Effector memory CD8-positive, alpha-beta T cell (primary cell): Measurements from ENCODE around the gene SLC39A11.
"Not testable (repeated sequence)": the region's sequence is repeated elsewhere in the genome, so short reads cannot be mapped to it uniquely, and the experiment has no call there.

Experiments
- ATAC-seq: fragments of 150-1000 bp; cut with Tn5 transposase; replicated peaks from 2 replicates; pipeline ENCODE4 v1.10.0; 2021; ENCODE audit warnings: mild to moderate bottlenecking, moderate library complexity
- DNase-seq, 3 experiments: peaks; one replicate each; pipeline ENCODE4 v3.0.0; 2021
- H3K27ac Mint-ChIP-seq, 2 donors: one replicate each; pipeline ENCODE4 v1.8.0; 2022; ENCODE audit warnings: mild to moderate bottlenecking in 2 of 2, mixed read lengths in 2 of 2, moderate library complexity in 2 of 2
- H3K27me3 Mint-ChIP-seq, 2 donors: one replicate each; pipeline ENCODE4 v1.8.0; 2022; ENCODE audit warnings: mixed read lengths in 2 of 2
- H3K36me3 Mint-ChIP-seq: one replicate; pipeline ENCODE4 v1.8.0; 2022; ENCODE audit warnings: mild to moderate bottlenecking, moderate library complexity, mixed read lengths; ENCODE audit not compliant: insufficient read depth
- H3K4me1 Mint-ChIP-seq, 2 donors: one replicate each; pipeline ENCODE4 v1.8.0; 2022; ENCODE audit warnings: low read depth in 2 of 2, mixed read lengths in 2 of 2
- H3K4me3 Mint-ChIP-seq, 2 donors: one replicate each; pipeline ENCODE4 v1.8.0; 2022; ENCODE audit warnings: mild to moderate bottlenecking in 2 of 2, mixed read lengths in 2 of 2, moderate library complexity in 2 of 2
- H3K9me3 Mint-ChIP-seq, 2 donors: one replicate each; pipeline ENCODE4 v1.8.0; 2022; ENCODE audit warnings: mixed read lengths in 2 of 2

Gene SLC39A11

GRCh38 chr17:73017658-73018057 is 74.8 kb downstream of the SLC39A11 start:
- Mint-ChIP-seq H3K4me3 (no peak overlapping the region), H3K27ac (no peak overlapping the region), H3K9me3 (peaks cover 4 to 23% of the 10 kb centered on the region in 2 donors), H3K27me3 (no peaks in the 10 kb centered on the region), H3K4me1 (peaks cover 10 to 12% of the 10 kb centered on the region in 2 donors), H3K36me3 (no peaks in the 10 kb centered on the region)
- DNase-seq = no peak
- no peak for ATAC-seq

GRCh38 chr17:73015722-73016276 is 76.7 kb downstream of the SLC39A11 start:
- ATAC-seq (no peak), DNase-seq (no peak)
- no peaks in the 10 kb centered on the region for H3K36me3 Mint-ChIP-seq
- peaks cover 2 to 15% of the 10 kb centered on the region in 2 donors for H3K9me3 Mint-ChIP-seq
- no peaks in the 10 kb centered on the region for H3K27me3 Mint-ChIP-seq
- peaks cover 11 to 16% of the 10 kb centered on the region in 2 donors for H3K4me1 Mint-ChIP-seq
- H3K4me3 Mint-ChIP-seq = no peak overlapping the region
- H3K27ac Mint-ChIP-seq = no peak overlapping the region

GRCh38 chr17:73013816-73014663 is 78.4 kb downstream of the SLC39A11 start:
- no peaks in the 10 kb centered on the region for H3K27me3 Mint-ChIP-seq
- no peak for ATAC-seq
- H3K9me3 Mint-ChIP-seq = peaks cover 2 to 8% of the 10 kb centered on the region in 2 donors
- H3K4me1 Mint-ChIP-seq = peaks cover 13 to 17% of the 10 kb centered on the region in 2 donors
- H3K27ac Mint-ChIP-seq = no peak overlapping the region
- no peak for DNase-seq
- H3K36me3 Mint-ChIP-seq = no peaks in the 10 kb centered on the region
- H3K4me3 Mint-ChIP-seq = no peak overlapping the region

GRCh38 chr17:73013301-73013700 is 79.2 kb downstream of the SLC39A11 start:
- peaks cover under 1 to 2% of the 10 kb centered on the region in 2 donors for H3K9me3 Mint-ChIP-seq
- H3K27ac Mint-ChIP-seq = peak overlapping the region in 1 of 2 donors; percentile 56
- peaks cover 14 to 17% of the 10 kb centered on the region in 2 donors for H3K4me1 Mint-ChIP-seq
- no peaks in the 10 kb centered on the region for H3K27me3 Mint-ChIP-seq
- no peaks in the 10 kb centered on the region for H3K36me3 Mint-ChIP-seq
- DNase-seq (no peak), ATAC-seq (no peak)
- no peak overlapping the region for H3K4me3 Mint-ChIP-seq

GRCh38 chr17:73011016-73011486 is 81.4 kb downstream of the SLC39A11 start:
- no peak for ATAC-seq
- Mint-ChIP-seq H3K4me1 (peaks cover 15 to 17% of the 10 kb centered on the region in 2 donors), H3K27me3 (no peaks in the 10 kb centered on the region), H3K9me3 (no peaks in the 10 kb centered on the region), H3K36me3 (no peaks in the 10 kb centered on the region), H3K4me3 (peak overlapping the region in 1 of 2 donors; percentile 2), H3K27ac (peak overlapping the region in 1 of 2 donors; percentile 20)
- no peak for DNase-seq

- H3K4me1 Mint-ChIP-seq = peaks cover 15 to 17% of the 10 kb centered on the region in 2 donors
- no peaks in the 10 kb centered on the region for H3K36me3 Mint-ChIP-seq
- no peak overlapping the region for H3K4me3 Mint-ChIP-seq
- H3K27me3 Mint-ChIP-seq = no peaks in the 10 kb centered on the region
- peak overlapping the region in 1 of 2 donors; percentile 20 for H3K27ac Mint-ChIP-seq
- no peaks in the 10 kb centered on the region for H3K9me3 Mint-ChIP-seq
- ATAC-seq = no peak
- no peak for DNase-seq
Observed at GRCh38 chr17:73010414-73010813, 82.1 kb downstream of the SLC39A11 start.

- Mint-ChIP-seq H3K4me3 (no peak overlapping the region), H3K4me1 (peaks cover 10 to 19% of the 10 kb centered on the region in 2 donors), H3K27me3 (no peaks in the 10 kb centered on the region), H3K36me3 (no peaks in the 10 kb centered on the region), H3K9me3 (no peaks in the 10 kb centered on the region), H3K27ac (no peak overlapping the region)
- ATAC-seq (no peak), DNase-seq (no peak)
Observed at GRCh38 chr17:73007407-73007806, 85.1 kb downstream of the SLC39A11 start.

GRCh38 chr17:73005360-73005759 is 87.1 kb downstream of the SLC39A11 start:
- Mint-ChIP-seq H3K9me3 (no peaks in the 10 kb centered on the region), H3K36me3 (no peaks in the 10 kb centered on the region), H3K4me3 (no peak overlapping the region), H3K27ac (no peak overlapping the region), H3K4me1 (peaks cover 9 to 10% of the 10 kb centered on the region in 2 donors), H3K27me3 (no peaks in the 10 kb centered on the region)
- DNase-seq = no peak
- no peak for ATAC-seq

GRCh38 chr17:73003487-73003886 is 89.0 kb downstream of the SLC39A11 start:
- peaks cover 14 to 15% of the 10 kb centered on the region in 2 donors for H3K4me1 Mint-ChIP-seq
- no peaks in the 10 kb centered on the region for H3K36me3 Mint-ChIP-seq
- H3K4me3 Mint-ChIP-seq = no peak overlapping the region
- no peaks in the 10 kb centered on the region for H3K9me3 Mint-ChIP-seq
- no peak for ATAC-seq
- H3K27me3 Mint-ChIP-seq = no peaks in the 10 kb centered on the region
- DNase-seq = no peak
- no peak overlapping the region for H3K27ac Mint-ChIP-seq

GRCh38 chr17:73000832-73001231 is 91.7 kb downstream of the SLC39A11 start:
- Mint-ChIP-seq H3K9me3 (no peaks in the 10 kb centered on the region), H3K27me3 (no peaks in the 10 kb centered on the region), H3K27ac (no peak overlapping the region), H3K4me3 (no peak overlapping the region), H3K4me1 (peaks cover 13 to 19% of the 10 kb centered on the region in 2 donors), H3K36me3 (peaks cover under 1% of the 10 kb centered on the region)
- ATAC-seq = no peak
- DNase-seq = no peak

GRCh38 chr17:72999474-72999873 is 93.0 kb downstream of the SLC39A11 start:
- not testable (repeated sequence) for H3K27me3 Mint-ChIP-seq, H3K36me3 Mint-ChIP-seq, H3K9me3 Mint-ChIP-seq, H3K4me3 Mint-ChIP-seq, ATAC-seq, DNase-seq
- Mint-ChIP-seq H3K27ac (peak overlapping the region in 1 of 2 donors; percentile 41), H3K4me1 (peaks cover 16 to 22% of the 10 kb centered on the region in 2 donors)

GRCh38 chr17:72998343-72998742 is 94.1 kb downstream of the SLC39A11 start:
- Mint-ChIP-seq H3K27me3 (no peaks in the 10 kb centered on the region), H3K36me3 (peaks cover 3% of the 10 kb centered on the region), H3K4me3 (no peak overlapping the region), H3K9me3 (no peaks in the 10 kb centered on the region), H3K4me1 (peaks cover 17 to 18% of the 10 kb centered on the region in 2 donors), H3K27ac (no peak overlapping the region)
- DNase-seq = no peak
- ATAC-seq = no peak

- Mint-ChIP-seq H3K27ac (no peak overlapping the region), H3K36me3 (peaks cover 3% of the 10 kb centered on the region), H3K9me3 (no peaks in the 10 kb centered on the region), H3K27me3 (no peaks in the 10 kb centered on the region), H3K4me3 (no peak overlapping the region), H3K4me1 (peaks cover 14 to 15% of the 10 kb centered on the region in 2 donors)
- DNase-seq (no peak), ATAC-seq (no peak)
Observed at GRCh38 chr17:72997559-72997958, 94.9 kb downstream of the SLC39A11 start.

GRCh38 chr17:72996791-72997190 is 95.7 kb downstream of the SLC39A11 start:
- Mint-ChIP-seq H3K27me3 (no peaks in the 10 kb centered on the region), H3K4me1 (peaks cover 14 to 15% of the 10 kb centered on the region in 2 donors), H3K27ac (no peak overlapping the region), H3K9me3 (no peaks in the 10 kb centered on the region), H3K4me3 (no peak overlapping the region), H3K36me3 (peaks cover 3% of the 10 kb centered on the region)
- DNase-seq (no peak), ATAC-seq (no peak)
